ENCODE results near the gene TMEM87B.

DNA sequence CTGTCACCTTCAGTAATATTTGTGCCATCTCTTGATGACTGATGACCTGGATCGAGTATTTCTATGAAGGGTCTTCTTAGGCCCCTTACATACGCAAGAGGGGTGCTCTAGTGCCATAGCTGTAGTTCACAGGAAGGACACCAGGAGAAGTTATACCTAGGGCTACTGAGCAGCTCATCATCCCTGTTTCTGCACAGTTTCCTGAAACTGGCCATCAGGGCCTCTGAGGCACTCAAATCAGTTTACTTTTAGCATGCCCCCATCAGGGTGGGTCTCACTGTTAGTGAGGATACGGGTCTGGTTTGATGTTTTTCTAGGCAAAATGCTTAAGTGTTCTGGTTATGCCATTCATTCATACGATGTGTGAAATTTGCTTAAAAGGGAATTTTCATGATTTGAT lies 63.1 kb downstream of the TMEM87B start:
- TF ChIP-seq POLR2A (IDR thresholded peaks at IDR 0.05) (no peak), CTCF (IDR thresholded peaks at IDR 0.05) (no peak)

Data from suprapubic skin (tissue), 3 donors.